Activated T-cell treated with anti-CD3 and anti-CD28 coated beads for 48 hours (primary cell): ENCODE results near the gene OR2T2.
"Not testable (repeated sequence)": the region's sequence is repeated elsewhere in the genome, so short reads cannot be mapped to it uniquely, and the experiment has no call there.

ENCODE experiments used
- DNase-seq: peaks from one replicate; pipeline ENCODE4 v3.0.0-alpha.2; 2020; ENCODE audit warnings: low read depth

The OR2T2 gene, protein sequence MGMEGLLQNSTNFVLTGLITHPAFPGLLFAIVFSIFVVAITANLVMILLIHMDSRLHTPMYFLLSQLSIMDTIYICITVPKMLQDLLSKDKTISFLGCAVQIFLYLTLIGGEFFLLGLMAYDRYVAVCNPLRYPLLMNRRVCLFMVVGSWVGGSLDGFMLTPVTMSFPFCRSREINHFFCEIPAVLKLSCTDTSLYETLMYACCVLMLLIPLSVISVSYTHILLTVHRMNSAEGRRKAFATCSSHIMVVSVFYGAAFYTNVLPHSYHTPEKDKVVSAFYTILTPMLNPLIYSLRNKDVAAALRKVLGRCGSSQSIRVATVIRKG

DNA sequence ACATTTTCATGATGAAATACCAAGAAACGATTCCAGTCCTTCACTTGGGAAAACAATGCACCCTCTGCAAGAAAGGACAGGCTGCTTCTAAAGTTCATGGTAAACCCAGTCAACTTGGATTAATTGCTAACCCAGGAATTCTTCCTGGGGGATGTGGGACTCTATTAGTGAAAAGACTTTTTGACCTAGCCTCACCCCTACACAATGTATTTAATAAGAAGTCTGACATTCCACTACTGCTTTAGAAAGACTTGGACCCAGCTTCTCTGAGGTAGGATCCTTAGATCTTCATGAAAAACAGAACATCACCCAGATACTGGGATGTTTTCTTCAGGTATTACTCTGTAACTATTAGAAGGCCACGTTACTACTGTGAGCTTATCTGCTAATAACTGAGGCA lies at the start of gene OR2T2:
Gene OR2T2, plus strand, starts transcription at position 239 of the 400 bp plus-strand sequence. CDS start 7,161 bp downstream, outside the sequence.
- DNase-seq: not testable (repeated sequence)

DNA sequence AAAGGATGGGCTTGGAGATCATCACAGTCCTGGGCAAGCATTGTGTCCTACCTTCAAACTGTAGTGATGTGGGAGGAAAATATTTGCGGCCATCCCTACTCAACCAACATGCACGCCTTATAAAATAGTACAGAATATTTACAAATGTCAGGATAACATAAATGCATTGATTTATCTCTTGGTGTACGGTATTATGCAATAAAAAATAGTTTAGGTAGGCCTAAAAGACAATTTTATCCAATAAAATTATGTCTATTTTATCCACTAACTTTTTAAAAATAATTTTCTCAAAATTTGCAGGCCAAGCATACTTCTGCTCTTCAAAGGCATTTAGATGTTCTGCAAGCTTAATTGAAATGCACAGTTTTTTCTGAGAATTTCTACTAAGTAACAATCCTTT lies 42.7 kb upstream of the OR2T2 start, which contains the start of gene OR2T1:
Gene OR2T1, plus strand, starts transcription at position 301 of the 400 bp plus-strand sequence. CDS start 3,100 bp downstream, outside the sequence.
- DNase-seq: no peak

DNA sequence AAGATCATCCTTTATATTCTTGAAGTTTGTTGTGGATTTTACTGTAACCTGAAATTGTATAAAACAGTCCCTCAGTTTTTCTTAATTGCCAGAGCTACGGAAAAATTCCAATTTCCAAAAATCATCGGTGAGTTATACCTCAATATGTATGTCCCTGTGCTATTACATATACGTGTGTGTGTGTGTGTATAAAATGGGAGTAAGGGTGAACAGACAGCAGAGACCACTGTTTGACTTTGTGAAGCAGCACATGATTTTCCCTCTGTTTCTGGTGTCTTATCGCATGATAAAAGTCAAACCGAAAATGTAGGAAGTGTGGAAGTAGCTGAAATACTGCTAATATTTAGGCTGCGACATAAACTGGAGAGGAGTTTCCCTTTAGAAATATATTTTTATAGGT lies 41.4 kb upstream of the OR2T2 start:
- no peak for DNase-seq

DNA sequence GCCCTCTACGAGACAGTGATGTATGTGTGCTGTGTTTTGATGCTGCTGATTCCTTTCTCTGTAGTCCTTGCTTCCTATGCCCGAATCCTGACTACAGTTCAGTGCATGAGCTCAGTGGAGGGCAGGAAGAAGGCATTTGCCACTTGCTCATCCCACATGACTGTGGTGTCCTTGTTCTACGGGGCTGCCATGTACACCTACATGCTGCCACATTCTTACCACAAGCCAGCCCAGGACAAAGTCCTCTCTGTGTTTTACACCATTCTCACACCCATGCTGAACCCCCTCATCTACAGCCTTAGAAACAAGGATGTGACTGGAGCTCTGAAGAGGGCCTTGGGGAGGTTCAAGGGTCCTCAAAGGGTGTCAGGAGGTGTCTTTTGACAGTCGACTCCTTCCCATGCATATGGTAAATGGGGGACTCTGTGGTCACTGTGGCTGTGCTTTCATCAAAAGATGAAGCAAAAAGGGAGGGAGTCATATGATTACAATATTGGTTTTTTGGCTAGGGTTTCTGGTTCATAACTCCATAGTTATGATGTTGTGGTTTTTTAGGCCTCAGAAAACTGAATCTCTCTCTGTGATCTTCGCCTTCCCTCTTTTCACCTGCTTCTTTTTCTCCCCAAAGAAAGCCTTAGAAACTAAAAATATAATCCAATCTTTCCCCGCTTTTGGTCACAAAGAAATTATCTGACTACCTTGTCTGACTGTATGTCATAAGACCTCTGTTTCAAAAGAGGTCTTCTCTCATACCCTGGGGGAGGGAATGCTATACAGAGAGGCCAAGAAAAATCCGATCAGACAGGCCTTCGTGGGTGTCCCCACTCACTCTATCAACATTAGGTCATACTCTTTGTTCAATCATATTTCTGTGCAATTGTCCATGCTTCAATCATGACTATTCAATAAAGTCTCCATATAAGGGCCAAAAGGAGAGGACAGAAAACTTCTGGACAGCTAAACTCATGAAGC lies 38.4 kb upstream of the OR2T2 start:
- no peak for DNase-seq

DNA sequence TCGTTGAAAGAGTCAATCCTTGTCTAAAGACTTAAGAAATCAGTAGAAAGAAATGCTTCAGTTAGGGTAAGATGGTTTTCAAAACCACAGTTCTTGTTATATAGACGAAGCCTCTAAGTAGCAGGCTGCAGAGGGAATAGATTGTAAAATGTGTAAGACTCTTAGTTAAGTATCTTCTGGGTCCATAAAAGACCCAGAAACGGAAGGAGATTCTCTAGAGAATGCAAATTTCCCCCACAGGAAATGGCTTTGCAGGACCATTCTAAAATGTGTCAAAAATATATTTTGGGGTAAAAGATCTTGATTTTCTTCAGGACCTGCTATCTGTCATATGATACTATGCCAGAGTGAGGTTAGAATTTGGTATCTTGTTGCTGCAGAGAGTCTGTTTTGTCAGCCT lies 29.2 kb upstream of the OR2T2 start:
- DNase-seq: no peak

DNA sequence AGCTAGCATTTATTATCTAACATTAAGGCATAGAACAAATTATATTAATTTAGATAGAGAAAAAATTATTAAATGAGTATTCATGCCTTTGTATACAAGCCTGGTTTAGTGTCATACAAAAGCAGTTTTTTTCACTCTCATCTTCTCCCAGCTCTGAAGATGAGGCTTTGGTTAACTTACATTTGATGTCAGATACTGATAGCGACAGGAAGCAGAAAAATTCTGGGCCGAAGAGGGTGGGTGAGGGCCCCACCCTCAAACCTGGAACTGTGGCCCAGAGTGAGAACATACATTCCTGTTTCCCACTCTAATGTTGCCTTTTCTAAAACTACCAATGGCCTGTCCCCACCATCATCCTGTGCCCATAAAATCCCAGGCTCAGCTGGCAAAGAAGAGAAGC lies 27.6 kb upstream of the OR2T2 start:
- DNase-seq: no peak

DNA sequence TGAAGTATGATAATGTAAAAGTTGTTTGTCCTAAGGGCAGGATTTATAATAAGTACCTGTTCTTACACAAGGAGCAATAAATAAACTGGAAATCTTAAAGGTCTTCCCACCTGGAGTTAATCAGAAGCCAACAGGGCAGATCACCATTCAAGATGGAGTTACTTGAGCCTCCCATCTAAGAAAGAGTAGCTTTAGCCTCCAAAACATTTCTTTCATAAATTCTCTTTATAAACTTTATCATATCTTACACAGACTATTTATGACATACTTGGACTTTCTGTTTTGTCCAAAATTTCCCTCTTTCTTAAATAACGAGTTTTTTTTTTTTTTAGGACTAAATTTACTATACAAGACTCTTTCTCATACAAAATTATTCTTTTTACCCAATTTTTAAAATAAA lies 24.1 kb upstream of the OR2T2 start:
- no peak for DNase-seq

DNA sequence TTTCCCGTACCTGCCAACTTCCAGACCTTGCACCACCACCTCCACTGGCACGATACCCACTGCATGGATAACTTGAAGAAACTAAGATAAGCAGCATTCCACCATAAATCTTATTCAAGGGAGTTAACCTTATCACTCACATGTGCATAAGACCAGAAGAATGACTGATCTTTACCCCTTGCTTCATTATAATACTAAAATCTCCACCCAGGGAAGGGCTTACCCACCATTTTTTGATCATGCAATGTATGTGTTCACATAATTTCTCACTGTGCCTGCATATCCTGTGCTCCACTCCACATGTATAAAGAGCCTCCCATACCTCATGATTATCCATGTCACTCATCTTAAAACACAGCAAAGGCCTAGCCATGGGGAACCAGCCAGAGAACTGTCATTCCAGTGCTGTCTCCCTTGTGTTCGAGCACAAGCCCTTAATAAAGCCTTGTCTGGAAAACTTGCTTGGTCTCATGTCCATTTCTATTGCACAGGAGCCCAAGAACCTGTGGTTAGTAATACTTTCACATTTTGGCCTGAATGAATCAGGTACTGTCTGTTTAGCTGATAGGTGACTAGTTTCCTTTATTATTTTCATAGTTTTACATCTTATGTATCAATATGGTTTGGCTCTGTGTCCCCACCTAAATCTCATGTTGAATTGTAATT lies 17.8 kb upstream of the OR2T2 start:
- DNase-seq: not testable (repeated sequence)

DNA sequence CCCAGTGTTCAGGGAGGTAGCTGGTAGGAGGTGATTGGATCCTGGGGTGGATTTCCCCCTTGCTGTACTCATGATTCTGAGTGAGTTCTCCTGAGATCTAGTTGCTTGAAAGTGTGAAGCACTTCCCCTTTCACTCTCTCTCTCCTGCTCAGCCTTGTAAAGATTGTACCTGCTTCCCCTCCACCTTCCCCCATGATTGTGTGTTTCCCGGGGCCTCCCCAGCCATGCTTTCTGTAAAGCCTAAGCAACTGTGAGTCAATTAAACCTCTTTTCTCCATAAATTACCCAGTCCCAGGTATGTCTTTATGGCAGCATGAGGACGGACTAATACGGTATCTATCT lies 17.3 kb upstream of the OR2T2 start:
- not testable (repeated sequence) for DNase-seq

DNA sequence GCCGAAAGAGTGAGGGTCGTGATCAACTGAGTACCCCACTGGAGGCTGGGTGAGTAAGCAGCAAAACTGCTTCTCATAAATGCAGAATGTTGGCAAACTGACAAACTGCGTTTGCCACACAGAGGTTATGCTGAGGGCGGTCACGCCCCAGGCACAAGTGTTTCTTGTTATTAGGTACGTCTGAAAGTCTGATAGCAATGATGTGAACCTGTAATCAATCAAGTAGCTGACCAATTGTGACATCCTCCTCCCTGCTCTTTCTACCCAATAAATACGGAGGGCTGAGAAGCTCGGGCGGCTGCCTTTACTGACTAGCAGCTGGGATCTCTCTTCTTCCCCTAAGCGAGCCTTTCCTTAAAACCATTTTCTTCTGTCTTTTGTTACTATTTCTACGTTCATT lies 13.8 kb upstream of the OR2T2 start:
- not testable (repeated sequence) for DNase-seq

DNA sequence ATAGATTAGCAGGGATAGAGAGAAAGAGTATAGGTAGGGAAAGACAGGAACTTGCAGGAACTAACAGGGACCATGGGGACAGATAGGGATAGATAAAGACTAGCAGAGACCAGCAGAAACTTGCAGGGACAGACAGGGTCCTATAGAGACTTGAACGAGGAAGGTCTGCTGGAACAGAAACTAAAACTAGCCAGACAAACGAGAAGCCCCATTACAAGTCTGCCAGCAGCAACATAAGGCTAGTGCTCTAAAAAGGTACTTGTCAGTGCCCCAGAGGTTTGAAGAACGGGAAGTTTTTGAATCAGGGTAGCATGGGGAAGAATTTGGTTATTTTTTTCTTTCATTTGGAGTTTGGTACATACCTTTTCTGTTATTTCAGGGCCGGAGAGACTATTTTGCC lies 13.2 kb upstream of the OR2T2 start:
- not testable (repeated sequence) for DNase-seq

DNA sequence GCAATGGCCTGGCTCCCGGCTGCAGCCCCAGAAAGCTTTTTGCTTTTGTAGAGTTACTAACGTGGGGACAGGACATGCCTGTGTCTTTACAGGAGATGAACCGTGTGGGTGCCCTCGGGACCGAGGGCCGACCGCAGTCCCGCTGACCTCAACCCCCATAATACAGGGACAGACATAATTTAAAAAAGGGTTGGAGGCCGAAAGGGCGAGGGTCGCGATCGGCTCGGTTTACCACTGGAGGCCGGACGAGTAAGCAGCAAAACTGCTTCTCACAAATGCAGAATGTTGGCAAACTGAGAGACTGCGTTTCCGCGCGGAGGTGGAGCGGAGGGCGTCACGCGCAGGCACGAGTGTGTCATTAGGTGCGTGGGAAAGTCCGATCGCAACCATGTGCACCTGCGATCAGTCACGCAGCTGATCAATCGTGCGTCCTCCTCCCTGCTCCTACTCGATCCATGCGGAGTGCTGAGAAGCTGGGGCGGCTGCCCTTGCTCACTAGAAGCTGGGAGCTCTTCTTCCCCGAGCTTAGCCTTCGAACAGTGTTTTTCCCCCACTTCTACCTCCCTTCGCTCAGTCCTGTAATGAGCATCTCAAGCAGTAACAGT lies 11.5 kb upstream of the OR2T2 start:
- not testable (repeated sequence) for DNase-seq

DNA sequence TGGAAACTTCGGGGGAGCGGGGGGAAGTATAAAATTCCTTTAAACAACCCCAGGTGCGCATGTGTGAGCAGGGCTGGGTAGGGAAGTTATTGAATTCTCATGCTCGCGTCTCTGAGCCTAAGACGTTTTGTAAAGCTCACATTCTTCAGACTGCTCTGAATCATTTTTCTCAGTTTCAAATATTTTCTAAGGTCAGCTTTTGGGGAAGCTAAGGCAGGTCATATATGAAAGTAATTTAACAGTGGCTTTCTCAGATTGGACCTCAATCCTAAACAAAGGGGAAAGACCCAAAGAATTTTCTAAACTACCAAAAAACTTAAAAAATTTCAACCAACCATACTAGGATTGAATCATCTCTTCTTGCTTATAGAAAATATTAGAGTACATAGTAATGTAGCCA lies 10.5 kb upstream of the OR2T2 start:
- not testable (repeated sequence) for DNase-seq

DNA sequence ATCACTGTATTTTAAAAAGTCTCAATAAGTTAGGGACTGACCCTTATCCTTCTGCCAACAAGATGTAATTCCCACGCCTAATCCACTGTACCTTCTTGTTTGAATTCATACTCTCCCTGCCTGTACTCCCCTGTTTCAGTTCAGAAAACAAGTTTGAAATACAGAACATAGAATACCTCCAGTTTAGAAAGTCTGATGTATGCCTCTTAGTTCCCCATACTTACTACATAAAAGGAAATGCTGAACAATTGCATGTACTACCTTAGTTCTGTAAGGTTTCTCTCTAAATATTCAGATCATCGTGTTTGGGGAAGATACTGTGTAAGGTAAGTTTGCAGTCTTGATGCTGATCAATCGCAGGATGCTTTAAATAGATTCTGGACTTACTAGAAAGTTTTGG lies 9.1 kb upstream of the OR2T2 start:
- not testable (repeated sequence) for DNase-seq

DNA sequence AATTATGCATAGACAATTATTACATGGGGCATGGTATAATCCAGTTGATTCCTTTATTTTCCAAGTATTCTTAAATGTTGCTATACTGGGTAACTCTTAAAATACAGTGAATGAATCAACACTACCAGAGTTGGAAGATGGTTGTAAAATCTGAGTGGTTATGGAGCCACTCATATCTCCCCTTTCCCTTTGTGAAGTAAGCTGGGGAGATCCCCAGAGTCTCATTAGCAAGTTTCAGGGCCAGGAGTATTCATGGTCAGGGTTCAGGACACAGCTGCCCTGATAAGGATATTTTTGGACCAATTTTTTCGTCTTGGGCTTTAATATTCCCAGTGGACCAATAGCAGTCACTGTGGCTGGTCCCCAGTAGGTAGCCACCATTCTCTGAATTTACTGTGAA lies 6.8 kb upstream of the OR2T2 start:
- not testable (repeated sequence) for DNase-seq

DNA sequence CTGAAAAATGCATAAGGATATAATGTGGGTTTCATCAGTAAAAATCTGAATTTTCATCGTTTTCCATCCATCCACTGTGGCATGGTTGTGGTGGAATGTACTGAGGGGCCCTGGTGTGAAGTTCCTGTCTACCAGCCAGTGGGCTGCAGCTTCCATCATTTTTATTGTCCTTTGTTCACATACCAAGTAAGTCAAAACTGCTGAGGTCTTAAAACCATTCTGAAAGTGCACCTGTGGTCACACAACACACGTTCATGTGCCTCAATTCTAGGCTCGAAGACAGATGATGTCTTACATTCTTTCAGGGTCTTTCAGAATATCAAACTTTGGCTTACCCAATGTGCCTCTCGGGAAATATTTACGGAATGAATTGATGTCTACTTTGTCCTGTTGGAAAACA lies 6.2 kb upstream of the OR2T2 start:
- DNase-seq: not testable (repeated sequence)

DNA sequence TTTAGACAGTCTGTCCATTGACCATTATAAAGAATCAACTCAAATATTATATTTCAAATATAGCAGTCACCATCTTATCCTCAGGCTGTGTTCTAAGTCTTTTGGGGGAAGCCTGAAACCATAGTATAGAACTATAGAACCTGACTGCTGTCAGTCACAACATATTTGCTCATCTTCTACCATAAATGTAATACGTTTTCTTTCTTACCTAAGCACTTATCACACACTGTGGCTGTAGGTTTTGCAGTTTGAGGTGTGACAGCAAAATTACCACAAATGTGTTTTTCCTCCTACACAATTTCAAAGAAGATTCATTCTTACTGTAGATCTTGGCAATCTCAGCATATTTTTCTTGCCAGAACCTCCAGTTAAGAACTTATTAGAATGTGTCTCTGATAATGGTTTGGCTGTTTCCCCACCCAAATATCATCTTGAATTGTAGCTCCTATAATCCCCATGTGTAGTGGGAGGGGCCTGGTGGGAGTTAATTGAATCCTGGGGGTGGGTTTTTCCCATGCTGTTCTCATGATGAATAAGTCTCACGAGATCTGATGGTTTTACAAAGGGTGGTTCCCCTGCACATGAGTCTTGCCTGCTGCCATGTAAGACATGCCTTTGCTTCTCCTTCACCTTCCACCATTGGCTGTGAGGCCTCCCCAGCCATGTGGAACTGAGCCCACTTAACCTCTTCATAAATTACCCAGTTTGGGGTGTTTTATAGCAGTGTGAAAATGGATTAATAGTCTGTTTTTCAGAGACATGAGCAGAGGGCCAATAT lies 2.7 kb upstream of the OR2T2 start:
- not testable (repeated sequence) for DNase-seq

DNA sequence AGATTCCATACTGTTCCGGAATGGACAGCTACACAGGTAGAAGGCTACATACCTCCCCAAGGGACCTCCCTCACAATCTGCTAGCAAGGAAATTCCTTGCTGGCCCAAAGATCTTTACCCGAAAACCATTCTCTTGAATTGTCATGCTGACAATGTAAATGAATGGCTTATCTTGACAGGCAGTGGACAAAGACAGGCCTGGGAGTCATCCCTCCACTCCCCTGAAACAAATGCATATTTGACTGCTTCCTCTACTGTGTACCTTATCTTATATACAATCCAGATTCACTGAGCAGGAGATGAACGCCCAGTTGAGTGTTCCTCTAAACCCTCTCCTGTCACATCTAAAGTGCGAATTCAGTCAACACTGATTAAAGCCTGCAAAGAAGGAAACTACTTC lies 834 bp upstream of the OR2T2 start:
- not testable (repeated sequence) for DNase-seq

DNA sequence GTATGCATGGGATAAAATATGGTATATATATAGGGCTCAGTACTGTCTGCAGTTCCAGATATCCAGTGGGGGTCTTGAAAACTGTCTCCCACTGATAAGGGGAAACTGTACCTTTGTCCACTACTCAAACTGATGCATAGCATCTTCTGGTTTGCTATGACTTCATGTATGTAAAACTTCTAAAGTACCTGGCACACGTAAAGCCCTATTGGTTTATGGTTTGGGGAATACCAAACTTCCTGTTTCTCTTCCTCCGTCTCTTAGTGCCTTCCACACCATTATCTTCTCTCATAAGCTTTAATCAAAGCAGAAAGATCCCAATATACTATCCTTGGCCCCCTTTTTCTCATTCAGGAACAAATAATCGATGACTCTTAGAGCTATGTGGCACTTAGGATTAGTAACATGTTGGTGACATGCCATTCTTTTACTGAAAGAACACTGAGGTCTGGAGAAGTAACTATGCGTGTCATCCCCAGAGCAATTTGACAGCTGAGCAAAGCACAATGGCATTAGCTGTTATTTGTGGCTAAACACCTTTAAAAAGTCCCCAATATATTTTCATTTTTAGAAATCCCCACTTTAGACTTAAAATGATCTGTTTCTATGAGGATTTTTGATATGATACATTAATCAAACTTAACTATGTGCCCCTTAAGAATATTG lies 3.1 kb downstream of the OR2T2 start:
- not testable (repeated sequence) for DNase-seq

DNA sequence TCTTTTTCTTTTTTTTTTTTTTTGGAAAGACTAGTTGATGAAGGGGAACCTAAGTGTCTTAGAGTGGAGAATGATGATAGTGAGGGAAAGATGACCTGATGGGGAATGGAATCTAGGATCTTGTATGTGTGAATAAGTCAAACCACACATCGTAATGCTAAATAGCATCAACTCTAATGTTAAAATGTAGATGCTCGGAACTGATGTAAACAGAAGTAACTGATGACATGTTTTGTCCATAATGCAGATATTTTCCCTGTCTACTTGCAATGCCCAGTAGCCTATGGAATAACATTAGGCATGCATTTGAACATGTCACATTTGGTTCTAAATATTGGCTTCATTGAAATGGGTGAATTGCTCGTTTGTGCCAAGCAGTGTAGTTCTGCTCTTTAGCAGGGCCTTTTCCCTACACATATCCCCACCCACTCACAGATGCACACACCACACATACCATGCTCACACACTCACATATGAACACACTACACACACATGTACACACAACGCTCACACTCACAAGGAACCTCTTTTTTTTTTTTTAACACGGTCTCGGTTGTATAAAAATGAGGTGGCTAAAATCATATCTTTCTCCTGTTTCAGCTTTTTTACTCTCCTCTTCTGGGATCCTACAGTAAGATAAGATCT lies 4.5 kb downstream of the OR2T2 start:
- DNase-seq: not testable (repeated sequence)
